BE2C (cell line): ENCODE measurements around the gene TRIO.

Source experiments
- DNase-seq: peaks from one replicate; pipeline ENCODE4 v3.0.0-alpha.2; 2020
- H3K27me3 ChIP-seq: fragments of 250-450 bp; sonication (Bioruptor Pico); 2 replicates; pipeline ENCODE4 v1.5.1; 2020; ENCODE audit warnings: mild to moderate bottlenecking
- H3K36me3 ChIP-seq: fragments of 250-450 bp; sonication (Bioruptor Pico); 2 replicates; pipeline ENCODE4 v1.5.1; 2020; ENCODE audit warnings: mild to moderate bottlenecking
- H3K4me1 ChIP-seq: fragments of 250-450 bp; sonication (Bioruptor Pico); 2 replicates; pipeline ENCODE4 v1.5.1; 2020
- H3K4me3 ChIP-seq: 2 replicates; pipeline ENCODE4 v1.5.1; 2011; ENCODE audit warnings: low read depth, low read length
- H3K9me3 ChIP-seq: fragments of 250-450 bp; sonication (Bioruptor Pico); 2 replicates; pipeline ENCODE4 v1.5.1; 2020
- TF ChIP-seq, protein P1 (sequence below): IDR thresholded peaks from 2 replicates; pipeline ENCODE4 v1.5.1; 2012; ENCODE audit warnings: mild to moderate bottlenecking, low read depth, low read length

The TRIO gene

GRCh38 chr5:14110196-14110595, 32.9 kb upstream of the TRIO start:
- H3K4me1 ChIP-seq: no peaks in the 10 kb centered on the region
- TF ChIP-seq, protein P1, sequence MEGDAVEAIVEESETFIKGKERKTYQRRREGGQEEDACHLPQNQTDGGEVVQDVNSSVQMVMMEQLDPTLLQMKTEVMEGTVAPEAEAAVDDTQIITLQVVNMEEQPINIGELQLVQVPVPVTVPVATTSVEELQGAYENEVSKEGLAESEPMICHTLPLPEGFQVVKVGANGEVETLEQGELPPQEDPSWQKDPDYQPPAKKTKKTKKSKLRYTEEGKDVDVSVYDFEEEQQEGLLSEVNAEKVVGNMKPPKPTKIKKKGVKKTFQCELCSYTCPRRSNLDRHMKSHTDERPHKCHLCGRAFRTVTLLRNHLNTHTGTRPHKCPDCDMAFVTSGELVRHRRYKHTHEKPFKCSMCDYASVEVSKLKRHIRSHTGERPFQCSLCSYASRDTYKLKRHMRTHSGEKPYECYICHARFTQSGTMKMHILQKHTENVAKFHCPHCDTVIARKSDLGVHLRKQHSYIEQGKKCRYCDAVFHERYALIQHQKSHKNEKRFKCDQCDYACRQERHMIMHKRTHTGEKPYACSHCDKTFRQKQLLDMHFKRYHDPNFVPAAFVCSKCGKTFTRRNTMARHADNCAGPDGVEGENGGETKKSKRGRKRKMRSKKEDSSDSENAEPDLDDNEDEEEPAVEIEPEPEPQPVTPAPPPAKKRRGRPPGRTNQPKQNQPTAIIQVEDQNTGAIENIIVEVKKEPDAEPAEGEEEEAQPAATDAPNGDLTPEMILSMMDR: no peak
- H3K27me3 ChIP-seq: no peaks in the 10 kb centered on the region; the same call in 1 of the 2 replicates
- no peak overlapping the region for H3K4me3 ChIP-seq
- H3K9me3 ChIP-seq: no peaks in the 10 kb centered on the region
- no peaks in the 10 kb centered on the region for H3K36me3 ChIP-seq
- no peak for DNase-seq

- TF ChIP-seq, protein P1: no peak
- no peaks in the 10 kb centered on the region for H3K36me3 ChIP-seq
- no peak for DNase-seq
- H3K4me1 ChIP-seq: no peaks in the 10 kb centered on the region
- H3K9me3 ChIP-seq: no peaks in the 10 kb centered on the region
- H3K4me3 ChIP-seq: no peak overlapping the region
- no peaks in the 10 kb centered on the region; the same call in 1 of the 2 replicates for H3K27me3 ChIP-seq
These were observed 32.5 kb upstream of the TRIO start for GRCh38 chr5:14110680-14111079.

GRCh38 chr5:14112998-14113652, 30.0 kb upstream of the TRIO start:
- Histone ChIP-seq H3K4me3 (no peak overlapping the region), H3K36me3 (no peaks in the 10 kb centered on the region), H3K4me1 (no peaks in the 10 kb centered on the region), H3K9me3 (no peaks in the 10 kb centered on the region), H3K27me3 (no peaks in the 10 kb centered on the region)
- TF ChIP-seq, protein P1: no peak
- DNase-seq: no peak

DNA sequence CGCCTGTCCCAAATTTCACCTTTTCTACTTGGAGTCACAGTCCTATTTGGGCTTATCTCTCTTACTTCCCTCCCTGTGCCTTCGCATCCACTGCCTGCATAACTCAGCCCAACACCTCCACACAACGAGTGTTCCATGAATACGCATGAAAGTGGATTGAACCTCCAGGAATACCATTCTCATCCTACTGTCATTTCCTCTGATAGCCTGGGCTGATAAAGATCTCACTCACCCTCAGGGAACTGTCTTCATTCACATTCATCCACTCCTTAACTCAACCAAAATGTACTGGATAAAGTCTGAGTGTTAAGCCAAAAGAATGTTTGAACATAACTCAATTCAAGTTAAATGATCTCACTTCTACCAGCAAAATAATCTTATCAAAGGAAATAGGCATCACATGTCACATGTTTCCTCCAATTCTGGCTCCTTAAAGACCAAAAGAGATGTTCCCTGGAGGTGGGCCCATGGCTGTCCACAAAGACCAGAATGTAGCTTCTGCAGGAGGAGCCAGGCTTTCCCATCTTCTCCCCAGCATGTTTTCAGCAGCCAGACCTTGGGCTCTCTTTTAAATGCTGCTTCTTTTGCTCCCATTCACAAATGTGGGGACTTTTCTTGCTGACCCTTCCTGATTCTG, 28.4 kb upstream of the TRIO start:
- Histone ChIP-seq H3K4me3 (no peak overlapping the region), H3K36me3 (no peaks in the 10 kb centered on the region), H3K4me1 (no peaks in the 10 kb centered on the region), H3K27me3 (no peaks in the 10 kb centered on the region), H3K9me3 (no peaks in the 10 kb centered on the region)
- TF ChIP-seq, protein P1: no peak
- no peak for DNase-seq

- Histone ChIP-seq H3K4me3 (no peak overlapping the region), H3K36me3 (no peaks in the 10 kb centered on the region), H3K9me3 (no peaks in the 10 kb centered on the region), H3K27me3 (no peaks in the 10 kb centered on the region), H3K4me1 (no peaks in the 10 kb centered on the region)
- TF ChIP-seq, protein P1: no peak
- no peak for DNase-seq
These were observed 27.7 kb upstream of the TRIO start for GRCh38 chr5:14115323-14115895.
